Ectodermal cell (in vitro differentiated cells): ENCODE results near the gene ZDHHC1.

ENCODE experiments used
- H3K27ac ChIP-seq: 2 replicates; pipeline ENCODE4 v1.7.0; 2013; ENCODE audit warnings: mild to moderate bottlenecking, low read depth, low read length; ENCODE audit not compliant: insufficient read depth, poor library complexity, severe bottlenecking
- H3K27me3 ChIP-seq: 2 replicates; pipeline ENCODE4 v1.7.0; 2013; ENCODE audit warnings: mild to moderate bottlenecking, low read length; ENCODE audit not compliant: insufficient read depth, control insufficient read depth, poor library complexity, severe bottlenecking
- H3K36me3 ChIP-seq: one replicate; pipeline ENCODE4 v1.7.0; 2013; ENCODE audit warnings: low read length; ENCODE audit not compliant: control insufficient read depth, insufficient read depth
- H3K4me1 ChIP-seq: one replicate; pipeline ENCODE4 v1.7.0; 2013; ENCODE audit warnings: low read length; ENCODE audit not compliant: control insufficient read depth, insufficient read depth
- H3K4me3 ChIP-seq: 2 replicates; pipeline ENCODE4 v1.7.0; 2013; ENCODE audit warnings: low read depth, low read length, control low read depth; ENCODE audit not compliant: insufficient read depth
- H3K9me3 ChIP-seq: 2 replicates; pipeline ENCODE4 v1.7.0; 2013; ENCODE audit warnings: mild to moderate bottlenecking, low read length, moderate library complexity; ENCODE audit not compliant: control insufficient read depth
- WGBS, 2 experiments: methylation state at CpG; one replicate each; pipeline ENCODE4 v1.1.7; 2013; ENCODE audit warnings: missing lambda C conversion rate in 2 of 2; 5-methylcytosine and 5-hydroxymethylcytosine counted together

ZDHHC1 gene

GRCh38 chr16:67449336-67449735, 33.1 kb upstream of the ZDHHC1 start:
- Histone ChIP-seq H3K36me3 (peaks cover 3% of the 10 kb centered on the region), H3K27me3 (no peaks in the 10 kb centered on the region), H3K4me3 (no peak overlapping the region), H3K4me1 (peaks cover 19% of the 10 kb centered on the region), H3K27ac (no peak overlapping the region), H3K9me3 (no peaks in the 10 kb centered on the region)
- 93 to 96% methylated on average over 2 of the region's 2 CpGs for WGBS, 2 experiments

GRCh38 chr16:67448580-67448979, 32.3 kb upstream of the ZDHHC1 start:
- H3K36me3 ChIP-seq, result peaks cover 3% of the 10 kb centered on the region
- no peak overlapping the region for H3K27ac ChIP-seq
- 95% methylated on average over 5 of the region's 5 CpGs for WGBS, 2 experiments
- H3K4me1 ChIP-seq, result peaks cover 12% of the 10 kb centered on the region
- H3K27me3 ChIP-seq, result no peaks in the 10 kb centered on the region
- no peaks in the 10 kb centered on the region for H3K9me3 ChIP-seq
- no peak overlapping the region for H3K4me3 ChIP-seq

- WGBS, 2 experiments, result 84 to 91% methylated on average over 6 of the region's 6 CpGs
- Histone ChIP-seq H3K4me3 (no peak overlapping the region), H3K27ac (no peak overlapping the region), H3K27me3 (no peaks in the 10 kb centered on the region), H3K4me1 (peaks cover 4% of the 10 kb centered on the region), H3K9me3 (no peaks in the 10 kb centered on the region), H3K36me3 (peaks cover 3% of the 10 kb centered on the region)
Measured at GRCh38 chr16:67447508-67448076, 31.3 kb upstream of the ZDHHC1 start.

- WGBS, 2 experiments, result 93 to 96% methylated on average over 8 of the region's 8 CpGs
- no peaks in the 10 kb centered on the region for H3K27me3 ChIP-seq
- peaks cover 9% of the 10 kb centered on the region for H3K4me1 ChIP-seq
- H3K9me3 ChIP-seq, result no peaks in the 10 kb centered on the region
- peaks cover 3% of the 10 kb centered on the region for H3K36me3 ChIP-seq
- no peak overlapping the region for H3K4me3 ChIP-seq
- no peak overlapping the region for H3K27ac ChIP-seq
Measured at GRCh38 chr16:67446968-67447507, 30.8 kb upstream of the ZDHHC1 start.

GRCh38 chr16:67445913-67446907, 29.9 kb upstream of the ZDHHC1 start:
- Histone ChIP-seq H3K4me1 (peaks cover 18% of the 10 kb centered on the region), H3K27me3 (no peaks in the 10 kb centered on the region), H3K27ac (no peak overlapping the region), H3K36me3 (no peaks in the 10 kb centered on the region), H3K4me3 (no peak overlapping the region), H3K9me3 (no peaks in the 10 kb centered on the region)
- 90 to 92% methylated on average over 12 of the region's 12 CpGs for WGBS, 2 experiments

GRCh38 chr16:67445441-67445912, 29.2 kb upstream of the ZDHHC1 start:
- 88 to 89% methylated on average over 3 of the region's 3 CpGs for WGBS, 2 experiments

GRCh38 chr16:67445126-67445426, 28.8 kb upstream of the ZDHHC1 start:
- no peaks in the 10 kb centered on the region for H3K36me3 ChIP-seq
- H3K4me3 ChIP-seq, result no peak overlapping the region
- WGBS, 2 experiments, result 92 to 96% methylated on average over 7 of the region's 7 CpGs
- no peaks in the 10 kb centered on the region for H3K27me3 ChIP-seq
- H3K4me1 ChIP-seq, result peaks cover 19% of the 10 kb centered on the region
- no peak overlapping the region for H3K27ac ChIP-seq
- no peaks in the 10 kb centered on the region for H3K9me3 ChIP-seq

More at GRCh38 chr16:67445441-67445912, 29.2 kb upstream of the ZDHHC1 start:
- no peak overlapping the region for H3K4me3 ChIP-seq
- peaks cover 19% of the 10 kb centered on the region for H3K4me1 ChIP-seq
- H3K36me3 ChIP-seq, result no peaks in the 10 kb centered on the region
- H3K27me3 ChIP-seq, result no peaks in the 10 kb centered on the region
- H3K9me3 ChIP-seq, result no peaks in the 10 kb centered on the region
- no peak overlapping the region for H3K27ac ChIP-seq

- H3K27ac ChIP-seq, result no peak overlapping the region
- peaks cover 19% of the 10 kb centered on the region for H3K4me1 ChIP-seq
- no peaks in the 10 kb centered on the region for H3K36me3 ChIP-seq
- WGBS, 2 experiments, result 80 to 82% methylated on average over 22 of the region's 22 CpGs
- no peak overlapping the region for H3K4me3 ChIP-seq
- H3K9me3 ChIP-seq, result no peaks in the 10 kb centered on the region
- no peaks in the 10 kb centered on the region for H3K27me3 ChIP-seq
Measured at GRCh38 chr16:67444259-67445125, 28.2 kb upstream of the ZDHHC1 start.

- Histone ChIP-seq H3K9me3 (no peaks in the 10 kb centered on the region), H3K27me3 (no peaks in the 10 kb centered on the region), H3K36me3 (peaks cover 7% of the 10 kb centered on the region), H3K4me3 (no peak overlapping the region), H3K27ac (no peak overlapping the region), H3K4me1 (peaks cover 19% of the 10 kb centered on the region)
- 94 to 98% methylated on average over 6 of the region's 6 CpGs for WGBS, 2 experiments
Measured at GRCh38 chr16:67443265-67443664, 27.0 kb upstream of the ZDHHC1 start.
